ENCODE data around the gene AMZ1.

DNA sequence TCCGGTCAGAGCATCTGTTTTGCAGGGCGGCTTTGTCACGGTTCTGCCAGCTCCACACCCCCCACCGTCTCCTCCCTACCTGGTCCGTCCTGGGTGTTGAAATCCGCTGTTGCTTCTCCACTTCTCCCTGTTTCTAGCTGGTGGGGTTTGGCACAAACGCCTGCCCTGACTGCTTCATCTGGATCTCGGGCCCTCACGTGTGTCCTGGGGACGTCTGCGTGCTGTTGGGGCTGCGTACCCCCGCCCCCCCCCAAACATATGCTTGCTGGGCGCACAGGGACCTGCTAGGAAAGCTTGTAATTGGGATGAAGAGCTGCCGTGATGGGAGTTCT lies 11.3 kb downstream of the AMZ1 start:
- TF ChIP-seq POLR2A (IDR thresholded peaks at IDR 0.05) = no peak
- TF ChIP-seq, protein P1, sequence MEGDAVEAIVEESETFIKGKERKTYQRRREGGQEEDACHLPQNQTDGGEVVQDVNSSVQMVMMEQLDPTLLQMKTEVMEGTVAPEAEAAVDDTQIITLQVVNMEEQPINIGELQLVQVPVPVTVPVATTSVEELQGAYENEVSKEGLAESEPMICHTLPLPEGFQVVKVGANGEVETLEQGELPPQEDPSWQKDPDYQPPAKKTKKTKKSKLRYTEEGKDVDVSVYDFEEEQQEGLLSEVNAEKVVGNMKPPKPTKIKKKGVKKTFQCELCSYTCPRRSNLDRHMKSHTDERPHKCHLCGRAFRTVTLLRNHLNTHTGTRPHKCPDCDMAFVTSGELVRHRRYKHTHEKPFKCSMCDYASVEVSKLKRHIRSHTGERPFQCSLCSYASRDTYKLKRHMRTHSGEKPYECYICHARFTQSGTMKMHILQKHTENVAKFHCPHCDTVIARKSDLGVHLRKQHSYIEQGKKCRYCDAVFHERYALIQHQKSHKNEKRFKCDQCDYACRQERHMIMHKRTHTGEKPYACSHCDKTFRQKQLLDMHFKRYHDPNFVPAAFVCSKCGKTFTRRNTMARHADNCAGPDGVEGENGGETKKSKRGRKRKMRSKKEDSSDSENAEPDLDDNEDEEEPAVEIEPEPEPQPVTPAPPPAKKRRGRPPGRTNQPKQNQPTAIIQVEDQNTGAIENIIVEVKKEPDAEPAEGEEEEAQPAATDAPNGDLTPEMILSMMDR (IDR thresholded peaks at IDR 0.05) = no peak

All from lower leg skin (tissue), 3 donors.